Astrocyte (in vitro differentiated cells and primary cell): Measurements from ENCODE around the gene GRB7. TPM values are rescaled to one million over a fixed set of nuclear protein-coding genes. Genes with fewer than 3 reads are reported as not detected.

Source experiments
- DNase-seq: peaks from one replicate; pipeline ENCODE4 v3.0.0-alpha.2; 2010; ENCODE audit warnings: low read depth
- FAIRE-seq: peaks from 2 replicates; lab custom pipeline; 2011; peaks lifted over from hg19 to GRCh38; lab: Jason Lieb, UNC
- H2AFZ ChIP-seq: 2 replicates; pipeline ENCODE4 v1.6.0; 2012; ENCODE audit warnings: low read depth, low read length, inconsistent platforms
- H3K27ac ChIP-seq: 2 replicates; pipeline ENCODE4 v1.5.1; 2011; ENCODE audit warnings: low read depth, low read length, inconsistent platforms
- H3K27me3 ChIP-seq: 2 replicates; pipeline ENCODE4 v1.6.0; 2011; ENCODE audit warnings: low read length, inconsistent platforms; ENCODE audit not compliant: insufficient read depth
- H3K36me3 ChIP-seq: 2 replicates; pipeline ENCODE4 v1.5.1; 2011; ENCODE audit warnings: low read length, inconsistent platforms; ENCODE audit not compliant: insufficient read depth
- H3K4me1 ChIP-seq: 2 replicates; pipeline ENCODE4 v1.5.1; 2011; ENCODE audit warnings: low read length, inconsistent platforms; ENCODE audit not compliant: insufficient read depth
- H3K4me2 ChIP-seq: 2 replicates; pipeline ENCODE4 v1.6.0; 2012; ENCODE audit warnings: low read length, inconsistent platforms
- H3K4me3 ChIP-seq: 2 replicates; pipeline ENCODE4 v1.5.1; 2011; ENCODE audit warnings: low read depth, mild to moderate bottlenecking, low read length, inconsistent platforms; ENCODE audit not compliant: insufficient read depth
- H3K79me2 ChIP-seq: 2 replicates; pipeline ENCODE4 v1.6.0; 2012; ENCODE audit warnings: mild to moderate bottlenecking, low read length, inconsistent platforms; ENCODE audit not compliant: insufficient read depth
- H3K9ac ChIP-seq: 2 replicates; pipeline ENCODE4 v1.6.0; 2012; ENCODE audit warnings: mild to moderate bottlenecking, low read length, inconsistent platforms
- H3K9me3 ChIP-seq: 2 replicates; pipeline ENCODE4 v1.5.1; 2012; ENCODE audit warnings: low read depth, mild to moderate bottlenecking, low read length, inconsistent platforms; ENCODE audit not compliant: insufficient read depth
- H4K20me1 ChIP-seq: 2 replicates; pipeline ENCODE4 v1.6.0; 2012; ENCODE audit warnings: low read length, inconsistent platforms; ENCODE audit not compliant: insufficient read depth
- H3K27ac Mint-ChIP-seq: one replicate; pipeline ENCODE4 v1.8.0; 2021; ENCODE audit warnings: mild to moderate bottlenecking, mixed read lengths; ENCODE audit not compliant: unreplicated experiment
- H3K27me3 Mint-ChIP-seq: one replicate; pipeline ENCODE4 v1.8.0; 2021; ENCODE audit warnings: low read depth, mixed read lengths; ENCODE audit not compliant: unreplicated experiment
- H3K36me3 Mint-ChIP-seq: one replicate; pipeline ENCODE4 v1.8.0; 2021; ENCODE audit warnings: low read depth, mixed read lengths; ENCODE audit not compliant: unreplicated experiment
- H3K4me1 Mint-ChIP-seq: one replicate; pipeline ENCODE4 v1.8.0; 2021; ENCODE audit warnings: low read depth, mixed read lengths; ENCODE audit not compliant: unreplicated experiment
- H3K4me3 Mint-ChIP-seq: one replicate; pipeline ENCODE4 v1.8.0; 2021; ENCODE audit warnings: mild to moderate bottlenecking, moderate library complexity, mixed read lengths; ENCODE audit not compliant: unreplicated experiment
- H3K9me3 Mint-ChIP-seq: one replicate; pipeline ENCODE4 v1.8.0; 2021; ENCODE audit warnings: mild to moderate bottlenecking, mixed read lengths; ENCODE audit not compliant: unreplicated experiment
- EZH2 ChIP-seq: IDR thresholded peaks from 2 replicates; pipeline ENCODE4 v1.6.1; 2012; ENCODE audit warnings: mild to moderate bottlenecking, low read length, inconsistent platforms; ENCODE audit not compliant: insufficient read depth
- total RNA-seq: library from RNA; stranded (reverse); gene quantifications from 2 replicates; pipeline ENCODE4 v1.2.1, GENCODE V29; 2021
- TF ChIP-seq, protein P1 (sequence below): IDR thresholded peaks from 2 replicates; pipeline ENCODE4 v1.5.1; 2011; ENCODE audit warnings: low read depth, mild to moderate bottlenecking, inconsistent platforms, low read length, moderate library complexity; ENCODE audit not compliant: insufficient read depth

Gene GRB7
- total RNA-seq, 1 donor from 2014 or later = 3.3 TPM

DNA sequence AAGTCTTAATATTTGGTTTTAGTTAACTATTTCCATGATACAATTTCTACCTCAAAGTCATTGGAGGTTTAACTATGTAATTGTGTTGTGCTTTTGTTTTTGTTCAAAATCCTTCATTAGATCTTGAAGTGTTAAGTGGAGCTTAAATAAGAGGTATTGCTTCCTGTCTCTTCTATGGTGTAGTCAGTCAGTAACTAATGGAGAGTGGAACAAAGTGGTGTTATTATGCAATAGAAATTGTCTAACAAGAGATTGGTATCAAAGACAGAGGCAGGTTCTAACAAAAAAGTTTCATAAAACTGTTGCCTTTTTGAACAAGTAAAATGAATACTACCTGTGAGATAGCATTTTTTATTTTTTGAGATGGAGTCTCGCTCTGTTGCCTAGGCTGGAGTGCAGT is 45.2 kb downstream of the GRB7 start:
- FAIRE-seq = no peak
- no peak overlapping the region for H3K4me2 ChIP-seq
- H3K27me3 Mint-ChIP-seq = peaks cover 4% of the 10 kb centered on the region

DNA sequence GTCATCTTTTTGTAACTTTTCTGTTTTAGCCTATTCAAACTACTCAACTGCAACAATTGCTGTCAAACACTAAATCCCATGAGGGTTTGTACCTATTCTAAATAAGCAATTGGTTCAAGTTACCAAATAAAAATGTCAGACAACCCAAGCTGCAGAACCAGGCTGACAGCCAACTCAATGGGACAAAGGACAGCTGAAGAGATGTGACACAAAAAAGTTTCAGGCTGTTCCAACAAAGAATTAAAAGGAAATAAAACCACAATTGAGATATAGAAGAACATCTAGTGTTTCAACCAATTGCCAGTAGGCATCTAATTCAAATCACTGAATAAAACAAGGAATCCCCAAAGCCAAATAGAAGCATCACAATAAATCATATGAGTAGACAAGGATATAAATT is 49.3 kb downstream of the GRB7 start:
- no peak overlapping the region for H3K9ac ChIP-seq
- H3K4me3 Mint-ChIP-seq = no peak overlapping the region
- H3K36me3 ChIP-seq = no peaks in the 10 kb centered on the region
- no peak overlapping the region for H3K4me2 ChIP-seq
- H3K9me3 Mint-ChIP-seq = no peaks in the 10 kb centered on the region
- peaks cover 8% of the 10 kb centered on the region for H3K4me1 Mint-ChIP-seq
- H3K27ac ChIP-seq = no peak overlapping the region
- FAIRE-seq (no peak), DNase-seq (no peak)
- no peak overlapping the region for H3K27ac Mint-ChIP-seq
- H4K20me1 ChIP-seq = no peaks in the 10 kb centered on the region
- TF ChIP-seq, protein P1, sequence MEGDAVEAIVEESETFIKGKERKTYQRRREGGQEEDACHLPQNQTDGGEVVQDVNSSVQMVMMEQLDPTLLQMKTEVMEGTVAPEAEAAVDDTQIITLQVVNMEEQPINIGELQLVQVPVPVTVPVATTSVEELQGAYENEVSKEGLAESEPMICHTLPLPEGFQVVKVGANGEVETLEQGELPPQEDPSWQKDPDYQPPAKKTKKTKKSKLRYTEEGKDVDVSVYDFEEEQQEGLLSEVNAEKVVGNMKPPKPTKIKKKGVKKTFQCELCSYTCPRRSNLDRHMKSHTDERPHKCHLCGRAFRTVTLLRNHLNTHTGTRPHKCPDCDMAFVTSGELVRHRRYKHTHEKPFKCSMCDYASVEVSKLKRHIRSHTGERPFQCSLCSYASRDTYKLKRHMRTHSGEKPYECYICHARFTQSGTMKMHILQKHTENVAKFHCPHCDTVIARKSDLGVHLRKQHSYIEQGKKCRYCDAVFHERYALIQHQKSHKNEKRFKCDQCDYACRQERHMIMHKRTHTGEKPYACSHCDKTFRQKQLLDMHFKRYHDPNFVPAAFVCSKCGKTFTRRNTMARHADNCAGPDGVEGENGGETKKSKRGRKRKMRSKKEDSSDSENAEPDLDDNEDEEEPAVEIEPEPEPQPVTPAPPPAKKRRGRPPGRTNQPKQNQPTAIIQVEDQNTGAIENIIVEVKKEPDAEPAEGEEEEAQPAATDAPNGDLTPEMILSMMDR = no peak
- TF ChIP-seq EZH2 = no peak
- H3K79me2 ChIP-seq = no peaks in the 10 kb centered on the region
- H3K27me3 ChIP-seq = peaks cover 33% of the 10 kb centered on the region
- H3K4me3 ChIP-seq = no peak overlapping the region
- H3K4me1 ChIP-seq = no peaks in the 10 kb centered on the region
- H3K9me3 ChIP-seq = no peaks in the 10 kb centered on the region
- peaks cover 2% of the 10 kb centered on the region for H3K36me3 Mint-ChIP-seq
- peaks cover 4% of the 10 kb centered on the region for H3K27me3 Mint-ChIP-seq
- no peak overlapping the region for H2AFZ ChIP-seq

More for the DNA sequence above, 45.2 kb downstream of the GRB7 start:
- no peak for TF ChIP-seq EZH2
- TF ChIP-seq, protein P1 = no peak
- Histone ChIP-seq H3K9ac (no peak overlapping the region), H3K79me2 (no peaks in the 10 kb centered on the region), H3K36me3 (no peaks in the 10 kb centered on the region), H4K20me1 (no peaks in the 10 kb centered on the region), H3K4me1 (no peaks in the 10 kb centered on the region), H3K9me3 (no peaks in the 10 kb centered on the region), H2AFZ (no peak overlapping the region), H3K27ac (no peak overlapping the region), H3K4me3 (no peak overlapping the region), H3K27me3 (peaks cover 35% of the 10 kb centered on the region)
- no peak for DNase-seq
- peaks cover 2% of the 10 kb centered on the region for H3K36me3 Mint-ChIP-seq
- H3K4me1 Mint-ChIP-seq = no peaks in the 10 kb centered on the region
- no peaks in the 10 kb centered on the region for H3K9me3 Mint-ChIP-seq
- no peak overlapping the region for H3K4me3 Mint-ChIP-seq
- H3K27ac Mint-ChIP-seq = no peak overlapping the region

DNA sequence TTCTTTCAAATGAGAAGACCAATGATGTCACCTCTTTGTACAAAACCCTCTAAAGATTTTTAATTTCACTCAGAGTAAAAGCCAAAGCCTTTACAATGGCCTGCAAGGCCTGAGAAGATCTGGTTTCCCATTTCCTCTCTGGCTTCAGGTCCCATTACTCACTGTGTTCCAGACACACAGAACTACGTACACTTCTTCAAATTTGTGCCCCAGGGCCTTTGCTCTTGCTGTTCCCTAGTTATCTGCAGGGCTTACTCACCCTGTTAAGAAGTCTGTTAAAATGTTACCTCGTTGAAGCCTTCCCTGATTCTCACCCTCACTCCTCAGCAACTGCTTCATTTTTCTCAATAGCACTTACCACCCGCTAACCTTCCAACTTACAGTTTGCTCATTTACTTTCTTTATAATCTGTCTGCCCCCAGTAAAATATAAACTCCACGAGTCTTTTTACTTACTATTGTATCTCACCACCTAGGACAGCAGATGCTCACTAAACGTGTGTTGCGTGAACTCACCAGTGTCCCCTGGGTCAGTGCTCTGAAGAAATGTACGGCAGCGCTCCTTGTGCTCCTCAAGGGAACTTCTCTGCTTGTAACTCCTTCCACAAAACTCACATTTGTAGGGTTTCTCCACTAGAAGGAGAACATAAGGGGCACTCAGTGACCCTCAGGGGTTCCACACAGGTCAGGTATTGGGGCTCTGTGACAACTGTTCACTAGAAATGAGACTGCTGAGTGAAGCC is 50.2 kb downstream of the GRB7 start:
- Mint-ChIP-seq H3K9me3 (no peaks in the 10 kb centered on the region), H3K27me3 (peaks cover 4% of the 10 kb centered on the region), H3K27ac (no peak overlapping the region), H3K4me3 (no peak overlapping the region), H3K36me3 (peaks cover 2% of the 10 kb centered on the region), H3K4me1 (peaks cover 8% of the 10 kb centered on the region)
- DNase-seq (no peak), FAIRE-seq (no peak)
- Histone ChIP-seq H3K79me2 (no peaks in the 10 kb centered on the region), H3K4me2 (no peak overlapping the region), H2AFZ (no peak overlapping the region), H3K27me3 (peaks cover 34% of the 10 kb centered on the region), H3K9me3 (no peaks in the 10 kb centered on the region), H3K36me3 (no peaks in the 10 kb centered on the region), H3K4me1 (no peaks in the 10 kb centered on the region), H3K9ac (no peak overlapping the region), H4K20me1 (no peaks in the 10 kb centered on the region), H3K27ac (no peak overlapping the region), H3K4me3 (no peak overlapping the region)
- TF ChIP-seq, protein P1 = no peak
- no peak for TF ChIP-seq EZH2
